ENCODE measurements around the gene CDH24. TPM values are rescaled to one million over a fixed set of nuclear protein-coding genes. Genes with fewer than 3 reads are reported as not detected.

CDH24 gene
- total RNA-seq, 1 donor from 2014 or later, result 5.9 TPM

DNA sequence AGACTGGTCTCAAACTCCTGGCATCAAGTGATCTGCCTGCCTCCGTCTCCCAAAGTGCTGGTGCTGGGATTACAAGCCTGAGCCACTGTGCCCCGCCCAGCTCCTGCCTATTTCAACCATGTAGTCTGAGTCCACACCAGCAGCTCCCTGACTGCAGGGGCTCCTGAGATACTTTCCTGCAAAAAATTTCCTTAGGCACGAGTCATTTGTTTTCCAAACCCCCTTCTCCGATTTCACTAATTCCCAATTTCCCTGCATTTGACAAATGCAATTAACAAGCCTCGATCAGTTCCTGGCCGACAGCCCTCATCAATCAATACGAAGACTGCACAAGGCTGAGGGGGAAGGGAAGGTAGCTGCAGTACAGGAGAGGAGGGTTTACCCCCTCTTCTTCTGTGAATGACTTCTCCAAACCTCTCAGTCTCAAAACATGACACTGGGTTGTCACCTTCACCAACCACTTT is 32.7 kb downstream of the CDH24 start:
- H3K4me3 ChIP-seq, result no peak overlapping the region
- intact Hi-C loops (cut with DNase I), result no loop called here
- no peaks in the 10 kb centered on the region for H3K27me3 ChIP-seq
- H3K9me3 ChIP-seq, result no peaks in the 10 kb centered on the region
- no peak for TF ChIP-seq CTCF (IDR thresholded peaks at IDR 0.05)
- H3K36me3 ChIP-seq, result peaks cover 28 to 34% of the 10 kb centered on the region in 2 donors
- no peaks in the 10 kb centered on the region for H3K4me1 ChIP-seq
- H3K27ac ChIP-seq, result no peak overlapping the region
- DNase-seq (ENCODE audit: low spot score in 2 of 2), result peak in 1 of 2 donors; percentile 5

DNA sequence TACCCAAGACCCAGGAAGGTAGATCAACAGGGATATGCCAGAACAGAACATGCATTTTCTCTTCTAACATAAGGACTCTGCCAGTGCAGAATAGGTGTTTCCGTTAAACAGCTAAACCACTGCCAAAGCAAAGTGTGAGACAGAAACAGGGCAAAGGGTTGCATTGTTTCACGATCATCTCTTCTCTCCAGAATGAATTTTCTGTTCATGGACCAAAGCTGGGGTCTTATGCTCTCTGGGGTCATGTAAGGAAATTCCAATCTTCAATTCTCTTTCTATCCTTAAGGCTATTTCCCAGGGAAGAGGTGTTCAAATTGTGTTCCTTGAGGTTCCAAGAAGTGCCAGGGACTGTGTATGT is 33.5 kb downstream of the CDH24 start:
- no peaks in the 10 kb centered on the region for H3K4me1 ChIP-seq
- no peaks in the 10 kb centered on the region for H3K9me3 ChIP-seq
- DNase-seq (ENCODE audit: low spot score in 2 of 2), result peak in 1 of 2 donors; percentile 7
- no peak overlapping the region for H3K27ac ChIP-seq
- no peaks in the 10 kb centered on the region for H3K27me3 ChIP-seq
- H3K36me3 ChIP-seq, result peaks cover 24 to 29% of the 10 kb centered on the region in 2 donors
- intact Hi-C loops (cut with DNase I), result no loop called here
- no peak for TF ChIP-seq CTCF (IDR thresholded peaks at IDR 0.05)
- H3K4me3 ChIP-seq, result no peak overlapping the region

DNA sequence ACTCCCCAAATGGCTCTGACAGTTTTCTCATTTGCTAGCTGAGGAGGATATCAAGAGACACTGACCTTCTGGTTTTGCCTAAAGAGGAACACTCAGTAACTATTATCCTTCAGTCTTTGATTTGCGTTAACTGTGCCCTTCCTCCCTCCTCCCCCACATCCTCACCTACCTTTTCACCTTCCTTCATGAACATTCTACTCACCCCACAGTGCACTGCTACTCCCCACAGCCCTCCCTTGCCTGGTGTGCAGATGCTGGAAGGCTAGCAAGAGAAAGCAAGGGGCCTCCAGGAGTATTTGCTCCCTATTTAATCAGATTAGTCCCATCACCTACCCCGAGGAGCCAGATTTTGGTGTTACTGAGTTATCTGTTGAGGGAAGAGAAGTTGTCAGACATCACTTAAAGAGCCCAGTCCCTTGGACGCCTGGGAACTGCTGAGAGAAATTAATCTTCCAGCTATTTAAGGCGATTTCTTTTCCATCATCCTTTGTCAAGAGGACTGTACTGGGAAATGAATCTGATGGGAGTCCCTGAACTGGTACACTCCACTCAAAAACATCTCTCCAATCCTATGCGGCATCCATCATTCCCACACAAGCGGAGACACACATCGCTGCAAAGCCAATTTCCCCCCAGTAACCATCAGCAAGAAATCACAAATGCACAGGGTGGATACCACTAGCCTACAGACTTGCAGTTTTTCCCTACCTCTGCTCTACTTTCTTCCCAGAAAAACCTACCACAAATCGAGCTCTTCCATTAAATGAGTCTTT is 34.1 kb downstream of the CDH24 start:
- no peak overlapping the region for H3K4me3 ChIP-seq
- no peak for TF ChIP-seq CTCF (IDR thresholded peaks at IDR 0.05)
- intact Hi-C loops (cut with DNase I), result no loop called here
- peaks cover 24% of the 10 kb centered on the region in 2 donors for H3K36me3 ChIP-seq
- H3K4me1 ChIP-seq, result no peaks in the 10 kb centered on the region
- DNase-seq (ENCODE audit: low spot score in 2 of 2), result peak in 1 of 2 donors; percentile 37
- H3K9me3 ChIP-seq, result no peaks in the 10 kb centered on the region
- H3K27me3 ChIP-seq, result no peaks in the 10 kb centered on the region
- no peak overlapping the region for H3K27ac ChIP-seq

DNA sequence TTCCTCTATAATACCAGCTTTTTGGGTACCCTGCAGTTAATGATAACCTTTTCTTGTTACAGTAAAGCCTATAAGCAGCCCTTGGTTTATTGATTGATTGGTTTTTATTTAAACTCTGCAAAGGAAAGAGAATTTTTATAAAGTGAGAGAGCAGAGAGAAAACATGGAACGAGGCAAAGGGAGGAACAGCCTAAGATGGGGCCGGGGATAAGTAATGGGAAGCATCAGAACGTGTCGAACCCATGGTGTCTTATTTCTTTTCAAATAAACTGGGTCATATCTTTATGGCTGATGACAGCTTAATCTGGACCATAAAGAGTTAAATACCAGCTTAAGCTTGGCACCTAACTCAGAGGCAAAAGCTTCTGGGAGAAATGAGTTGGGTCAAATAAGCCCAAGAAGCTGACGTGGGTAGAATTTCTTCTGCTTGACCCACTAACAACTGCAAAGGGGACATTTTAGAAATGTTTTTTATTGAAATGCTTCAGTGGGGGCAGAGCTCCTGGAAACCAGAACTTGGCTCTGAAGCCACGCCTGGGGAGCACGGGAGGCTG is 35.4 kb downstream of the CDH24 start:
- Histone ChIP-seq H3K4me3 (no peak overlapping the region), H3K27me3 (no peaks in the 10 kb centered on the region), H3K27ac (no peak overlapping the region), H3K4me1 (no peaks in the 10 kb centered on the region), H3K9me3 (no peaks in the 10 kb centered on the region), H3K36me3 (peaks cover 16 to 22% of the 10 kb centered on the region in 2 donors)
- intact Hi-C loops (cut with DNase I), result no loop called here
- no peak for DNase-seq (ENCODE audit: low spot score in 2 of 2)
- TF ChIP-seq CTCF (IDR thresholded peaks at IDR 0.05), result no peak

DNA sequence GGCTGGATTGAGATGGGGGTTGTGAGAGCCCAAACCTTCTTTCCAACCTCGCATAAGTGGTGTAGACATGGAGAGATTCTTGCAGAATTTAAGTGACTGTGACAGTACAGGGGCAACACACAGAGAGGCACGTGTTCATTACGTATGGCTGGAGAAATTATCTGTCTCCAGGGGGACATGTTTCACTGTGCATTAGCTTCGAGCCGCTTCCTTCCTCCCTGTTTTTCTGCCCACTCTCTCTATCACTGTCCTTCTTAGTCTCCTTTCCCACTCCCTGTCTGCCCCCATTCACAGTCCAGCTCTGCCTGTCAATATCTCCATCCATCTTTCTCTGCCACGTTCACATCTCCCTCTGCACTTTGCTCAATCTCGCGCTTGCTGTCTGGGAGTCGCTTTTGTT is 35.9 kb downstream of the CDH24 start:
- no peak overlapping the region for H3K4me3 ChIP-seq
- H3K4me1 ChIP-seq, result no peaks in the 10 kb centered on the region
- H3K9me3 ChIP-seq, result no peaks in the 10 kb centered on the region

More for the DNA sequence above, 35.9 kb downstream of the CDH24 start:
- H3K27ac ChIP-seq, result no peak overlapping the region
- intact Hi-C loops (cut with DNase I), result no loop called here
- no peaks in the 10 kb centered on the region for H3K27me3 ChIP-seq
- peaks cover 16 to 18% of the 10 kb centered on the region in 2 donors for H3K36me3 ChIP-seq
- DNase-seq (ENCODE audit: low spot score in 2 of 2), result peak in 1 of 2 donors; percentile 18
- TF ChIP-seq CTCF (IDR thresholded peaks at IDR 0.05), result no peak
